K562 (cell line): ENCODE data around the gene MOB3B. TPM values are rescaled to one million over a fixed set of nuclear protein-coding genes. Genes with fewer than 3 reads are reported as not detected.

Source experiments
- CBX8 ChIP-seq: fragments of 200-600 bp; sonication (generic); IDR thresholded peaks from 2 replicates; pipeline ENCODE4 v1.6.1; 2012; ENCODE audit warnings: borderline replicate concordance, mixed run types, low read depth, mild to moderate bottlenecking, moderate library complexity, mixed read lengths, low read length, control low read depth, inconsistent platforms; ENCODE audit not compliant: poor library complexity, severe bottlenecking; ENCODE audit errors: extremely low read depth
- CEBPZ ChIP-seq: fragments of 150-350 bp; IDR thresholded peaks from 2 replicates; pipeline ENCODE4 v1.6.1; 2014; ENCODE audit warnings: low read depth, mild to moderate bottlenecking, low read length, borderline replicate concordance
- CREB1 ChIP-seq, 2 experiments: sonication (generic) in 1 of 2; formaldehyde crosslinking in 1 of 2; IDR thresholded peaks; 2 replicates each; pipeline versions ENCODE4 v1.6.1 to v1.8.0; 2012 to 2022; ENCODE audit warnings: inconsistent platforms in 1 of 2, mild to moderate bottlenecking in 1 of 2, missing genetic modification reagents in 1 of 2, moderate library complexity in 1 of 2
- DMBX1 ChIP-seq: fragments of 250-450 bp; sonication (Bioruptor Pico); IDR thresholded peaks from 2 replicates; pipeline ENCODE4 v1.8.0; 2022; ENCODE audit warnings: inconsistent platforms, mild to moderate bottlenecking, moderate library complexity, borderline replicate concordance
- ELK3 ChIP-seq: fragments of 450-650 bp; formaldehyde crosslinking; IDR thresholded peaks from 2 replicates; pipeline ENCODE4 v1.4.0; 2020; ENCODE audit warnings: mild to moderate bottlenecking
- HMBOX1 ChIP-seq: sonication (generic); IDR thresholded peaks from 2 replicates; pipeline ENCODE4 v1.6.1; 2016
- MEF2A ChIP-seq: IDR thresholded peaks from 2 replicates; pipeline ENCODE4 v1.6.1; 2011; ENCODE audit warnings: low read depth, mild to moderate bottlenecking, low read length, moderate library complexity; ENCODE audit not compliant: control insufficient read depth
- SMAD1 ChIP-seq: fragments of 150-350 bp; IDR thresholded peaks from 2 replicates; pipeline ENCODE4 v1.6.1; 2014; ENCODE audit warnings: low read length, low read depth; ENCODE audit not compliant: partially characterized antibody
- ZBTB33 ChIP-seq: sonication (generic); formaldehyde crosslinking; IDR thresholded peaks from 2 replicates; pipeline ENCODE4 v1.8.1; 2023; ENCODE audit warnings: mild to moderate bottlenecking, missing genetic modification reagents
- ZNF263 ChIP-seq: sonication (generic); formaldehyde crosslinking; IDR thresholded peaks from 2 replicates; pipeline ENCODE4 v1.8.0; 2022; ENCODE audit warnings: mild to moderate bottlenecking, missing genetic modification reagents, borderline replicate concordance
- ZNF444 ChIP-seq: fragments of 250-450 bp; sonication (Bioruptor Pico); IDR thresholded peaks from 2 replicates; pipeline ENCODE4 v1.4.0; 2020; ENCODE audit warnings: mild to moderate bottlenecking, moderate library complexity
- ZNF699 ChIP-seq: fragments of 250-450 bp; sonication (Bioruptor Pico); IDR thresholded peaks from 2 replicates; pipeline ENCODE4 v1.8.0; 2021; ENCODE audit warnings: mild to moderate bottlenecking, moderate library complexity; ENCODE audit not compliant: insufficient replicate concordance
- polyA plus RNA-seq, 8 experiments: library from polyadenylated mRNA; depleted of rRNA in 4 of 8; stranded (reverse) in 5 of 8; unstranded in 3 of 8; fragments of >200 nt; fragmentation: Nextera tagmentation in 2 of 8; fragmentation: Illumina TruSeq in 1 of 8; extraction: Ambion mirVana in 2 of 8; extraction: Trizol in 1 of 8; gene quantifications; 2 replicates each; pipeline versions ENCODE4 v1.2.1 to v1.2.3, GENCODE V29; 2011 to 2014; ENCODE audit warnings: inconsistent platforms in 1 of 8, missing spikeins in 1 of 8
- total RNA-seq, 7 experiments: library from RNA; depleted of rRNA in 6 of 7; stranded (reverse); fragments of >200 nt in 6 of 7; fragmentation: Illumina TruSeq in 2 of 7; extraction: Trizol in 2 of 7; gene quantifications; 2 replicates each; pipeline versions ENCODE4 v1.2.1 to v1.2.3, GENCODE V29; 2011 to 2021; ENCODE audit warnings: low replicate concordance in 1 of 7
- TF ChIP-seq, protein P1 (sequence below), 2 experiments: fragments of 150-350 bp in 1 of 2; IDR thresholded peaks; 2 replicates each; pipeline ENCODE4 v1.6.1; 2012 to 2016; ENCODE audit warnings: low read depth in 2 of 2, low read length in 2 of 2, mild to moderate bottlenecking in 1 of 2, moderate library complexity in 1 of 2

Gene MOB3B
- total and polyA plus RNA-seq, 9 of the 15 experiments (the other 6 are each of a cell fraction or from before 2014, with no cell fraction given) = 3.6 to 12.8 (median 7.2) TPM

DNA sequence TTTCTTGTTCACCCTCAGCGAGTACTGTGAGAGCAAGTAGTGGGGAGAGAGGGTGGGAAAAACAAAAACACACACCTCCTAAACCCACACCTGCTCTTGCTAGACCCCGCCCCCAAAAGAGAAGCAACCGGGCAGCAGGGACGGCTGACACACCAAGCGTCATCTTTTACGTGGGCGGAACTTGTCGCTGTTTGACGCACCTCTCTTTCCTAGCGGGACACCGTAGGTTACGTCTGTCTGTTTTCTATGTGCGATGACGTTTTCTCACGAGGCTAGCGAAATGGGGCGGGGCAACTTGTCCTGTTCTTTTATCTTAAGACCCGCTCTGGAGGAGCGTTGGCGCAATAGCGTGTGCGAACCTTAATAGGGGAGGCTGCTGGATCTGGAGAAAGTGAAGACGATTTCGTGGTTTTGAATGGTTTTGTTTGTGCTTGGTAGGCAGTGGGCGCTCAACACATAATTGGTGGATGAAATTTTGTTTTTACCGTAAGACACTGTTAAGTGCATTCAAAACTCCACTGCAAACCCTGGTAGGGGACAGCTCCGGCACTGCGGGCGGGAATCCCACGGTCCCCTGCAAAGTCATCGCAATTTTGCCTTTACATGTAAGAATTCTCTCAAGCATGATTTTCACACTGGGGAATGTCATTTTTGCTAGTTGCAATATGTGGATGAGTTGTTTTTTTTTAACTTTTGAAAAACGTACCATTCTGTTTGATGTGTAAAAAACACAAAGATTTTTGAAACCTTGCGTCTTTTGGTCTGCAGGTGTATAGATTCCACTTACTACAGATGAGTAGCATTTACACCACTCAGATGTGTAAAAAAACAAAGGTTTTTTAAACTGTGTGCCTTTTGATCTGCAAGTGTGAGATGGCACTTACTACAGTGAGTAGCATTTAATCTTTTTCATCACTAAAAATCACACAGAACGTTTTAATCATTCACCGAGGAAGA lies 44.3 kb upstream of the MOB3B start (continued):
- no peak for TF ChIP-seq ELK3
- no peak for TF ChIP-seq ZNF444
- TF ChIP-seq MEF2A = no peak
- TF ChIP-seq SMAD1 = no peak
- TF ChIP-seq, protein P1, sequence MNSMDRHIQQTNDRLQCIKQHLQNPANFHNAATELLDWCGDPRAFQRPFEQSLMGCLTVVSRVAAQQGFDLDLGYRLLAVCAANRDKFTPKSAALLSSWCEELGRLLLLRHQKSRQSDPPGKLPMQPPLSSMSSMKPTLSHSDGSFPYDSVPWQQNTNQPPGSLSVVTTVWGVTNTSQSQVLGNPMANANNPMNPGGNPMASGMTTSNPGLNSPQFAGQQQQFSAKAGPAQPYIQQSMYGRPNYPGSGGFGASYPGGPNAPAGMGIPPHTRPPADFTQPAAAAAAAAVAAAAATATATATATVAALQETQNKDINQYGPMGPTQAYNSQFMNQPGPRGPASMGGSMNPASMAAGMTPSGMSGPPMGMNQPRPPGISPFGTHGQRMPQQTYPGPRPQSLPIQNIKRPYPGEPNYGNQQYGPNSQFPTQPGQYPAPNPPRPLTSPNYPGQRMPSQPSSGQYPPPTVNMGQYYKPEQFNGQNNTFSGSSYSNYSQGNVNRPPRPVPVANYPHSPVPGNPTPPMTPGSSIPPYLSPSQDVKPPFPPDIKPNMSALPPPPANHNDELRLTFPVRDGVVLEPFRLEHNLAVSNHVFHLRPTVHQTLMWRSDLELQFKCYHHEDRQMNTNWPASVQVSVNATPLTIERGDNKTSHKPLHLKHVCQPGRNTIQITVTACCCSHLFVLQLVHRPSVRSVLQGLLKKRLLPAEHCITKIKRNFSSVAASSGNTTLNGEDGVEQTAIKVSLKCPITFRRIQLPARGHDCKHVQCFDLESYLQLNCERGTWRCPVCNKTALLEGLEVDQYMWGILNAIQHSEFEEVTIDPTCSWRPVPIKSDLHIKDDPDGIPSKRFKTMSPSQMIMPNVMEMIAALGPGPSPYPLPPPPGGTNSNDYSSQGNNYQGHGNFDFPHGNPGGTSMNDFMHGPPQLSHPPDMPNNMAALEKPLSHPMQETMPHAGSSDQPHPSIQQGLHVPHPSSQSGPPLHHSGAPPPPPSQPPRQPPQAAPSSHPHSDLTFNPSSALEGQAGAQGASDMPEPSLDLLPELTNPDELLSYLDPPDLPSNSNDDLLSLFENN (IDR thresholded peaks at IDR 0.05; ENCODE audit: low read depth in 2 of 2, low read length in 2 of 2) = no peak
- TF ChIP-seq CEBPZ = no peak
- no peak for TF ChIP-seq CBX8
- TF ChIP-seq HMBOX1 = no peak
- TF ChIP-seq ZBTB33 (CRISPR knock-in tag) = no peak
- no peak for TF ChIP-seq ZNF263
- no peak for TF ChIP-seq ZNF699
- TF ChIP-seq DMBX1 (CRISPR knock-in tag) = no peak
- TF ChIP-seq CREB1 (IDR thresholded peaks at IDR 0.05) = peak; percentile 96
- peak; percentile 90 for TF ChIP-seq CREB1 (CRISPR knock-in tag; IDR thresholded peaks at IDR 0.05)
